ENCODE data around the gene C1orf105.

DNA sequence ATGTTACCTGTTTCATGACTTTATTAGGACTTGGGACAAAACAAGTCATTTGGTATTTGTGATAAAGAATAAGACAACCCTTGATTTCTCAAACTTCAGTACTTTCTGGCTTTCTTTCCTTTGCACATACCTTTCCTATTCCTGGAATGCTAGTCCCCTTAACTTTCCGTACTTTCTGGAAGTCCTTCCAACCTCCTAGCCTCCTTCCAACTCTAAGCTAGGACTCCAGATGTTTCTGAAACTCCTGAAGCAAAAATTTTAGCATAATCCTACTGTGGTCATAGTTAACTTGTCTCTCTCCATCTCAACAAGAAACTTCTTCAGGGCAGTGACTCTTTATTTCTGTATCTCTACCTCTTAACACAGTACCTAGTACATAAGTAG, 19.8 kb upstream of the C1orf105 start:
- TF ChIP-seq, protein P1, sequence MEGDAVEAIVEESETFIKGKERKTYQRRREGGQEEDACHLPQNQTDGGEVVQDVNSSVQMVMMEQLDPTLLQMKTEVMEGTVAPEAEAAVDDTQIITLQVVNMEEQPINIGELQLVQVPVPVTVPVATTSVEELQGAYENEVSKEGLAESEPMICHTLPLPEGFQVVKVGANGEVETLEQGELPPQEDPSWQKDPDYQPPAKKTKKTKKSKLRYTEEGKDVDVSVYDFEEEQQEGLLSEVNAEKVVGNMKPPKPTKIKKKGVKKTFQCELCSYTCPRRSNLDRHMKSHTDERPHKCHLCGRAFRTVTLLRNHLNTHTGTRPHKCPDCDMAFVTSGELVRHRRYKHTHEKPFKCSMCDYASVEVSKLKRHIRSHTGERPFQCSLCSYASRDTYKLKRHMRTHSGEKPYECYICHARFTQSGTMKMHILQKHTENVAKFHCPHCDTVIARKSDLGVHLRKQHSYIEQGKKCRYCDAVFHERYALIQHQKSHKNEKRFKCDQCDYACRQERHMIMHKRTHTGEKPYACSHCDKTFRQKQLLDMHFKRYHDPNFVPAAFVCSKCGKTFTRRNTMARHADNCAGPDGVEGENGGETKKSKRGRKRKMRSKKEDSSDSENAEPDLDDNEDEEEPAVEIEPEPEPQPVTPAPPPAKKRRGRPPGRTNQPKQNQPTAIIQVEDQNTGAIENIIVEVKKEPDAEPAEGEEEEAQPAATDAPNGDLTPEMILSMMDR (IDR thresholded peaks at IDR 0.05; ENCODE audit: low read depth, low read length, missing input control), result no peak
- TF ChIP-seq, protein P2, sequence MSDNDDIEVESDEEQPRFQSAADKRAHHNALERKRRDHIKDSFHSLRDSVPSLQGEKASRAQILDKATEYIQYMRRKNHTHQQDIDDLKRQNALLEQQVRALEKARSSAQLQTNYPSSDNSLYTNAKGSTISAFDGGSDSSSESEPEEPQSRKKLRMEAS (IDR thresholded peaks at IDR 0.05), result no peak
- TF ChIP-seq, protein P3, sequence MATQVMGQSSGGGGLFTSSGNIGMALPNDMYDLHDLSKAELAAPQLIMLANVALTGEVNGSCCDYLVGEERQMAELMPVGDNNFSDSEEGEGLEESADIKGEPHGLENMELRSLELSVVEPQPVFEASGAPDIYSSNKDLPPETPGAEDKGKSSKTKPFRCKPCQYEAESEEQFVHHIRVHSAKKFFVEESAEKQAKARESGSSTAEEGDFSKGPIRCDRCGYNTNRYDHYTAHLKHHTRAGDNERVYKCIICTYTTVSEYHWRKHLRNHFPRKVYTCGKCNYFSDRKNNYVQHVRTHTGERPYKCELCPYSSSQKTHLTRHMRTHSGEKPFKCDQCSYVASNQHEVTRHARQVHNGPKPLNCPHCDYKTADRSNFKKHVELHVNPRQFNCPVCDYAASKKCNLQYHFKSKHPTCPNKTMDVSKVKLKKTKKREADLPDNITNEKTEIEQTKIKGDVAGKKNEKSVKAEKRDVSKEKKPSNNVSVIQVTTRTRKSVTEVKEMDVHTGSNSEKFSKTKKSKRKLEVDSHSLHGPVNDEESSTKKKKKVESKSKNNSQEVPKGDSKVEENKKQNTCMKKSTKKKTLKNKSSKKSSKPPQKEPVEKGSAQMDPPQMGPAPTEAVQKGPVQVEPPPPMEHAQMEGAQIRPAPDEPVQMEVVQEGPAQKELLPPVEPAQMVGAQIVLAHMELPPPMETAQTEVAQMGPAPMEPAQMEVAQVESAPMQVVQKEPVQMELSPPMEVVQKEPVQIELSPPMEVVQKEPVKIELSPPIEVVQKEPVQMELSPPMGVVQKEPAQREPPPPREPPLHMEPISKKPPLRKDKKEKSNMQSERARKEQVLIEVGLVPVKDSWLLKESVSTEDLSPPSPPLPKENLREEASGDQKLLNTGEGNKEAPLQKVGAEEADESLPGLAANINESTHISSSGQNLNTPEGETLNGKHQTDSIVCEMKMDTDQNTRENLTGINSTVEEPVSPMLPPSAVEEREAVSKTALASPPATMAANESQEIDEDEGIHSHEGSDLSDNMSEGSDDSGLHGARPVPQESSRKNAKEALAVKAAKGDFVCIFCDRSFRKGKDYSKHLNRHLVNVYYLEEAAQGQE (IDR thresholded peaks at IDR 0.05), result no peak
- TF ChIP-seq RAD21 (IDR thresholded peaks at IDR 0.05), result no peak
- TF ChIP-seq HNF4A (conservative IDR thresholded peaks at IDR 0.05), result no peak
- no peak for TF ChIP-seq JUND (IDR thresholded peaks at IDR 0.05)
